GM12878 (cell line): Measurements from ENCODE around the gene TLR10. TPM values are rescaled to one million over a fixed set of nuclear protein-coding genes. Genes with fewer than 3 reads are reported as not detected.

Source experiments
- ATAC-seq: fragments of 200-7000 bp; cut with Tn5 transposase; 3 replicates; pipeline ENCODE4 v1.9.1; 2020; ENCODE audit warnings: mild to moderate bottlenecking, moderate library complexity
- BruUV-seq: library from RNA; stranded (reverse); fragments of 400-500 nt; replicated peaks from 2 replicates; lab custom pipeline; 2021; lab: Mats Ljungman, UMichigan
- CTCF ChIA-PET: fragments of 300-600 bp; sonication (Branson Sonifier 250); formaldehyde crosslinking; extraction: SDS; loops from one replicate; lab custom pipeline; 2021; ENCODE audit warnings: inconsistent platforms; lab: Yijun Ruan, JAX
- POLR2A ChIA-PET: fragments of 350-600 bp; formaldehyde crosslinking; extraction: SDS; loops from one replicate; lab custom pipeline; 2021; ENCODE audit warnings: inconsistent platforms; lab: Charles Lee
- RAD21 ChIA-PET: fragments of 300-600 bp; sonication (Branson Sonifier 250); formaldehyde crosslinking; loops from one replicate; lab custom pipeline; 2023; ENCODE audit warnings: antibody characterized with exemption; ENCODE audit not compliant: unreplicated experiment; lab: Charles Lee
- SMC1A ChIA-PET: fragments of 300-600 bp; sonication (Branson Sonifier 250); formaldehyde crosslinking; loops from one replicate; lab custom pipeline; 2023; ENCODE audit not compliant: unreplicated experiment, uncharacterized antibody; lab: Charles Lee
- DNase-seq: peaks from one replicate; pipeline ENCODE4 v3.0.0-alpha.2; 2011; ENCODE audit warnings: low read depth, low spot score
- FAIRE-seq: peaks from 3 replicates; lab custom pipeline; 2011; peaks lifted over from hg19 to GRCh38; lab: Jason Lieb, UNC
- H2AFZ ChIP-seq: 2 replicates; pipeline ENCODE4 v1.6.0; 2011; ENCODE audit warnings: low read depth, low read length, control low read depth; ENCODE audit not compliant: control insufficient read depth
- H3K27ac ChIP-seq: 2 replicates; pipeline ENCODE4 v1.5.1; 2011; ENCODE audit warnings: control low read depth; ENCODE audit not compliant: control insufficient read depth, insufficient read depth
- H3K27me3 ChIP-seq, 2 experiments: replicated peaks in 1 of 2; 2 replicates each; pipeline versions ENCODE4 v1.6.0 to v1.6.1; 2011; ENCODE audit warnings: low read length in 1 of 2; ENCODE audit not compliant: control insufficient read depth in 2 of 2, insufficient read depth in 2 of 2
- H3K36me3 ChIP-seq, 2 experiments: 2 replicates each; pipeline ENCODE4 v1.5.1; 2011; ENCODE audit warnings: low read length in 1 of 2; ENCODE audit not compliant: control insufficient read depth in 2 of 2, insufficient read depth in 2 of 2
- H3K4me1 ChIP-seq: 2 replicates; pipeline ENCODE4 v1.6.1; 2011; ENCODE audit warnings: mild to moderate bottlenecking, low read length, moderate library complexity, mixed read lengths; ENCODE audit not compliant: control insufficient read depth, insufficient read depth
- H3K4me2 ChIP-seq: 2 replicates; pipeline ENCODE4 v1.6.0; 2011; ENCODE audit warnings: control low read depth; ENCODE audit not compliant: control insufficient read depth, insufficient read depth
- H3K4me3 ChIP-seq: fragments of 200-600 bp; sonication (generic); 2 replicates; pipeline ENCODE4 v1.5.1; 2016
- H3K79me2 ChIP-seq: 2 replicates; pipeline ENCODE4 v1.6.0; 2011; ENCODE audit warnings: low read length; ENCODE audit not compliant: control insufficient read depth, insufficient read depth
- H3K9ac ChIP-seq: 2 replicates; pipeline ENCODE4 v1.8.0; 2011; ENCODE audit warnings: low read length, control low read depth, mixed read lengths; ENCODE audit not compliant: control insufficient read depth, insufficient read depth
- H3K9me3 ChIP-seq: replicated peaks from 3 replicates; pipeline ENCODE4 v1.5.1; 2011; ENCODE audit warnings: mild to moderate bottlenecking, low read length; ENCODE audit not compliant: control insufficient read depth, insufficient read depth
- H4K20me1 ChIP-seq: 2 replicates; pipeline ENCODE4 v1.6.0; 2011; ENCODE audit not compliant: control insufficient read depth, insufficient read depth
- CEBPB ChIP-seq, 2 experiments: fragments of 150-350 bp in 1 of 2; IDR thresholded peaks; 2 replicates each; pipeline ENCODE4 v1.6.1; 2012 to 2014; ENCODE audit warnings: low read depth in 2 of 2, low read length in 2 of 2, borderline replicate concordance in 1 of 2, inconsistent platforms in 1 of 2
- E2F4 ChIP-seq: IDR thresholded peaks from 2 replicates; pipeline ENCODE4 v1.6.1; 2012; ENCODE audit warnings: low read depth, low read length, improper control_type of control experiment
- NBN ChIP-seq: fragments of 450-650 bp; IDR thresholded peaks from 2 replicates; pipeline ENCODE4 v1.6.1; 2016
- NR2F1 ChIP-seq: fragments of 450-650 bp; conservative IDR thresholded peaks from 2 replicates; pipeline ENCODE4 v1.6.1; 2017; ENCODE audit warnings: mild to moderate bottlenecking
- RAD21 ChIP-seq: IDR thresholded peaks from 2 replicates; pipeline ENCODE4 v1.6.1; 2011; ENCODE audit warnings: mild to moderate bottlenecking, low read depth, low read length, moderate library complexity; ENCODE audit not compliant: insufficient read depth
- SKIL ChIP-seq: fragments of 450-650 bp; IDR thresholded peaks from 2 replicates; pipeline ENCODE4 v1.6.1; 2017; ENCODE audit warnings: mild to moderate bottlenecking, low read depth, inconsistent platforms; ENCODE audit not compliant: poor library complexity, severe bottlenecking
- SUZ12 ChIP-seq: fragments of 200-600 bp; sonication (generic); IDR thresholded peaks from one replicate; pipeline ENCODE4 v1.6.1; 2018; ENCODE audit warnings: antibody characterized with exemption, mild to moderate bottlenecking; ENCODE audit not compliant: unreplicated experiment
- WGBS: methylation state at CpG from one replicate; pipeline ENCODE4 v1.1.6; 2016; ENCODE audit warnings: low lambda C conversion rate; ENCODE audit not compliant: insufficient replicate concordance, insufficient coverage; ENCODE audit errors: missing lambda C conversion rate; 5-methylcytosine and 5-hydroxymethylcytosine counted together
- in situ Hi-C: fragments of 300-500 bp; cut with MboI; formaldehyde crosslinking; loops from 9 replicates; pipeline ENCODE4 v1.14.3; 2018; ENCODE audit warnings: mixed read lengths
- intact Hi-C: fragments of 100-400 bp; cut with micrococcal nuclease; formaldehyde crosslinking; loops from one replicate; pipeline ENCODE4 v1.14.2; 2022; ENCODE audit not compliant: unreplicated experiment
- polyA plus RNA-seq, 11 experiments: library from polyadenylated mRNA; depleted of rRNA in 4 of 11; unstranded in 6 of 11; stranded (reverse) in 5 of 11; fragments of >200 nt; fragmentation: Nextera tagmentation in 4 of 11; fragmentation: Illumina TruSeq in 1 of 11; extraction: Ambion mirVana in 4 of 11; extraction: Trizol in 1 of 11; gene quantifications; 1 replicate in 1 of 11; 2 replicates in 10 of 11; pipeline versions ENCODE4 v1.2.1 to v1.2.3, GENCODE V29; 2011 to 2016; ENCODE audit warnings: inconsistent platforms in 2 of 11, missing spikeins in 2 of 11, low read depth in 1 of 11
- total RNA-seq, 4 experiments: library from RNA; depleted of rRNA in 3 of 4; stranded (reverse); fragments of >200 nt in 3 of 4; fragmentation: Illumina TruSeq in 1 of 4; extraction: Trizol in 1 of 4; gene quantifications; 2 replicates each; pipeline versions ENCODE4 v1.2.1 to v1.2.3, GENCODE V29; 2013 to 2021

TLR10 gene
- total and polyA plus RNA-seq, 10 of the 15 experiments (the other 5 are each of a cell fraction or from before 2014, with no cell fraction given), result 31.5 to 149 (median 64.9) TPM

GRCh38 chr4:38723726-38724474 is 58.9 kb downstream of the TLR10 start:
- no peak for ATAC-seq
- in situ Hi-C loops (no loop called here), intact Hi-C loops (no loop called here)
- H2AFZ ChIP-seq, result no peak overlapping the region
- H3K27me3 ChIP-seq, result no peaks in the 10 kb centered on the region
- ChIA-PET CTCF (interaction anchor here (1.3 kb wide), 1 partner anchor 591 kb away, joined by 4 read pairs; no protein-coding TSS in a partner anchor), RAD21 (interaction anchor here (0.7 kb wide), 1 partner anchor 35 kb away, joined by 3 read pairs; no protein-coding TSS in a partner anchor), POLR2A (no interaction called here), SMC1A (interaction anchor here (1.1 to 2.0 kb wide), 5 partner anchors 9 to 545 kb away, joined by 3 to 6 read pairs (median 3); no protein-coding TSS in a partner anchor)
- H4K20me1 ChIP-seq, result no peaks in the 10 kb centered on the region
- H3K36me3 ChIP-seq, result no peaks in the 10 kb centered on the region
- FAIRE-seq, result no peak
- H3K4me2 ChIP-seq, result no peak overlapping the region
- WGBS, result 91% methylated on average over 7 of the region's 7 CpGs
- BruUV-seq, result no TSS peak
- no peak for DNase-seq
- H3K9ac ChIP-seq, result no peak overlapping the region
- H3K4me1 ChIP-seq, result peaks cover 3% of the 10 kb centered on the region
- H3K4me3 ChIP-seq, result no peak overlapping the region
- H3K9me3 ChIP-seq, result no peaks in the 10 kb centered on the region; the same call in 2 of the 3 replicates
- no peaks in the 10 kb centered on the region for H3K79me2 ChIP-seq
- no peak for TF ChIP-seq NBN
- no peak for TF ChIP-seq SUZ12
- no peak for TF ChIP-seq SKIL
- no peak for TF ChIP-seq CEBPB (IDR thresholded peaks at IDR 0.05; ENCODE audit: borderline replicate concordance in 1 of 2, low read depth in 2 of 2, low read length in 2 of 2)
- no peak for TF ChIP-seq NR2F1
- TF ChIP-seq E2F4, result no peak
- no peak for TF ChIP-seq RAD21
- no peak overlapping the region for H3K27ac ChIP-seq
